Jurkat, Clone E6-1 (cell line): Measurements from ENCODE around the gene GJA4.
"Not testable (repeated sequence)": the region's sequence is repeated elsewhere in the genome, so short reads cannot be mapped to it uniquely, and the experiment has no call there.

Experiments
- DNase-seq: peaks from one replicate; pipeline ENCODE4 v3.0.0-alpha.2; 2011; ENCODE audit warnings: low read depth, low spot score
- H3K4me3 ChIP-seq: 2 replicates; pipeline ENCODE4 v1.5.1; 2011; ENCODE audit warnings: mild to moderate bottlenecking, low read length, control low read depth, moderate library complexity

Gene GJA4

DNA sequence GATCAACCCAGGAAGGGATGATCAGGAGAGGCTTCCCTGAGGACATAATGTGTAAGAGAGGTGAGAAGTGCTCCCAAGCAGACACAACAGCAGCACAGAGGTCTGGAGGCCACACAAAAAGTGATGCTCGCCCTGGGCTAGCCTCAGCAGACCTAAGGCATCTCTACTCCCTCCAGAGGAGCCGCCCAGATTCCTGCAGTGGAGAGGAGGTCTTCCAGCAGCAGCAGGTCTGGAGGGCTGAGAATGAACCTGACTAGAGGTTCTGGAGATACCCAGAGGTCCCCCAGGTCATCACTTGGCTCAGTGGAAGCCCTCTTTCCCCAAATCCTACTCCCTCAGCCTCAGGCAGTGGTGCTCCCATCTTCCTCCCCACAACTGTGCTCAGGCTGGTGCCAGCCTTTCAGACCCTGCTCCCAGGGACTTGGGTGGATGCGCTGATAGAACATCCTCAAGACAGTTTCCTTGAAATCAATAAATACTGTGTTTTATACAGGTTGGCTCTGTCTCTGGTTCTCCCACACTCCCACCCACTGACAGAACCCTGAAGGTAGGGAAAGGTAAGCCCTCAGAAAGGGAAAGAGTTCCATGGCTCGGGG is 6.8 kb upstream of the GJA4 start:
- H3K4me3 ChIP-seq = no peak overlapping the region
- DNase-seq = no peak

DNA sequence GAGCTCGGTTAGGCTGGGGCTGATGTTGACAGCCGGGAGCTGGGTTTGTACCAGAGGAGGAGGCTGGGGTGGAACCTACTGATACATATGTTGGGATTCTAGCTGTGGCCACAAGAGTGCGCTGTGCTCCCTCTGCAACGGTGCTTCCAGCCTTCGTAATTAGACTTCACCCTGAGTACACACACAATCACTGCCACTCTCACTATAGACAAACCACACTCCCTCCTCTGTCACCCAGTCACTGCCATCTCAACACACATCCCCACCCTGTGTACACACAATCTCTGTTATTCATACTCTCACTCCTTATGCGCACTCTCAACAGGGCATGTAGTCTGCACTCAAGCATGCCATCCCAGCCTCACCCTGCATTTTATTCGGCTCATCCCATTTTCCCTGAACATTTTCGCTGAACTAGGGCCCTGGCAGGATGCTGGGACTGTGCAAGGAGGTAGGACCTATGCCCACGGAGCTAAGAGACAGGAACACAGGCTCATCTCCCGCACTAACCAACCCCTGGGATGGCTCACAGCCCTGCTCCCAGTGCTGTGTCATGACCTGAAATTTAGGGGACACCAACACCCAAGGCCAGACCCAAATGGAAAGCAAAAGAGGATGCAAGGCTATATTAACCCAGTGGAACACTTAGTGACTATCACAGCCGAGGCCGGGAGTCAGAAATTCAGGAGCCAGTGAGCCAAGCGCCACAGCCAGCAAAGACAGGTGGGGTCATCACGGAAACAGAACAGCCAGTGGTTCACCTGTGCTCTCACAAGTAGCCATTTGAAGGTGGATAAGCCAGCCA is 6.1 kb upstream of the GJA4 start:
- no peak overlapping the region for H3K4me3 ChIP-seq
- peak; percentile 53 for DNase-seq

DNA sequence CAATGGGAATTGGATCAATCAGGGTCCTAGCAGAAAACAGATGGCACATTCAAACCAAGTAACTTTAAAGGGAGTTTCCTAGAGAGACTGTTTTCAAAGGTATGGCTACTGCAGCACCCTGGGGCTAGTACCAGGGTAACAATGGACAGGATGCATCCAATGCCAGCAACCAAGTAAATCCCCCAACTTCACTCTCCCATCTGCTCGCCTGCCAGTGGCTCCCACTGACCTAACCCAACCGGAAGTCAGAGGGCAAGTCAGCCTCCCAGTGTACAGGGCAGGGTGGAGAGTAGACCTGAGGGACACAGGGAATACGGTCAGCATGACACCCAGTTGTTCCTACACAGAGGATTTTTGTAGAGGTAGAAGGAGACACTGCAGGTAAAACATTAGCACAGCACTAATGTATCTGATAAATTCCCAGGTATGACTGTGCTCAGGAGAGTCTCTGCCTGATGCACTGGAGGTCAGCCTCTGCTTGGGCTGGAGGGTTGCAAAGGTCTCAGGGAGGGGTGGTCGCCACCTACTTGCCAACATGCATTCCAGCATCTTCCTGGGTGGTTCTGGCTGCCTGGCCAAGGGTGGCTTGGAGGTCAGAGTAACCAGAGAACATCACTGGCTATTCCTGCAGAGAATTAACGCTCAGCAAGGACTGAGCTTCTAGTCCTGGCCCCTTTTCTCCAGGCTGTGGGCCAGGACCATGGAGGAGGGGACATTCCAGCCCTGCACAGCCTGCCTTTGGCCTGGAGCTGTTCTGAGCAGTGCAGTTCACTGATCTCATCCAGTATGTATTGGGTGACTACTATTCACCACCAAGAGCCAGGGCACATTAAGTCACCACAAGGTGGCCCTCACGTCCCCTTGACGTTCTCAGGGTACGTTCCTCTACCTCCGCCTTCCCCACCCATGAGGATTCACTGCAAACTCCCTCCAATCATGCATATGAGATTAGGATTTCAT is 5.1 kb upstream of the GJA4 start:
- DNase-seq = peak; percentile 11
- no peak overlapping the region for H3K4me3 ChIP-seq

DNA sequence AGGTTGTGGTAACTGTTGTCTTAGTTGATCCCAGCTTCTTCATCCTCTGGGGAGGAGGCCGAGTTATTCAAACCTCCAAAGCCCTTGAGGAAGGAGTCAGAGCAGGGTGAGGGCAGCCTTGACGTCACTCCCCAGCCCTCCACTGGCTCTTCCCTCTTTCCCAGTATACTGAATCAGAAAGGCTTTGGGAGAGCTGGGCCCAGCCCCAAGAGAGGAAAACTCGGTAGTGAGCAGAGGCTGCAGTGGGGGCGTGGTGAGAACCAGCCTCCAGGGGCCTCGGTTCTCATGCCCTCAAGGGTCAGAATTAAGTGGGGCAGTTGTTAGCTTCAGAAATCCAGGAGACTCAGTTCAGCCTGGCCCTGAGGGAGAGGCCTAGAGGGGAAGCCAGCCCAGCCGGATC is 1.8 kb upstream of the GJA4 start:
- DNase-seq = no peak
- no peak overlapping the region for H3K4me3 ChIP-seq

DNA sequence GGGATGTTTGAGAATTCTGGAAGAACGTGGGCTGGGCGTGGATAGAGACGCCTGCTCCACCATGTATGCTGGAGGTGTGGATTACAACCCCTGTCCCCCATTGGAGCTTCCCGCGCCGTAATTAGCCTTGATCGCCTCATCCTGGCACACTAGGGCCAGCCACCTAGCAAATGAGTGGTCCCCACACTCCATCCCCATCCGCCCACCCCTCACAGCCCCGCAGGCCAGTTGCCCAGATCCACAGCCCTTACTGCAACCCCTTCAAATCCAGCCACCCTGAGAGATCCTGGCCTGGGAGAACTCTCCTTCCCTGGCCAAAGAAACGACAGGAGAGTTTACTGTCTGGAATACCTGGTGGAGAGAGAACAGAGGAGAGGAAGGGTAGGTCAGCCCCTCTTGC is 375 bp upstream of the GJA4 start:
- no peak for DNase-seq
- no peak overlapping the region for H3K4me3 ChIP-seq

DNA sequence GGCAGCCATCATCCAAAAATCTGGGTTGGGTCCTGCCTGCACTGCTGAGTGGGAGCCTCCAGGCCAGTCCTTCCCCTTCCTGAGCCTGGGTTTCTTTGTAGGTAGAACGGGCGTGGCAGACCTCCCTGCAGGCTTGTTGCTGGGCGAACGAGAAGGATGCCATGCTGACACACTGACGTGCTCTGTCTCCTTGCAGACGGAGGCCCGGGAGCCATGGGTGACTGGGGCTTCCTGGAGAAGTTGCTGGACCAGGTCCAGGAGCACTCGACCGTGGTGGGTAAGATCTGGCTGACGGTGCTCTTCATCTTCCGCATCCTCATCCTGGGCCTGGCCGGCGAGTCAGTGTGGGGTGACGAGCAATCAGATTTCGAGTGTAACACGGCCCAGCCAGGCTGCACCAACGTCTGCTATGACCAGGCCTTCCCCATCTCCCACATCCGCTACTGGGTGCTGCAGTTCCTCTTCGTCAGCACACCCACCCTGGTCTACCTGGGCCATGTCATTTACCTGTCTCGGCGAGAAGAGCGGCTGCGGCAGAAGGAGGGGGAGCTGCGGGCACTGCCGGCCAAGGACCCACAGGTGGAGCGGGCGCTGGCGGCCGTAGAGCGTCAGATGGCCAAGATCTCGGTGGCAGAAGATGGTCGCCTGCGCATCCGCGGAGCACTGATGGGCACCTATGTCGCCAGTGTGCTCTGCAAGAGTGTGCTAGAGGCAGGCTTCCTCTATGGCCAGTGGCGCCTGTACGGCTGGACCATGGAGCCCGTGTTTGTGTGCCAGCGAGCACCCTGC is 1.4 kb downstream of the GJA4 start:
- no peak for DNase-seq
- H3K4me3 ChIP-seq = no peak overlapping the region

DNA sequence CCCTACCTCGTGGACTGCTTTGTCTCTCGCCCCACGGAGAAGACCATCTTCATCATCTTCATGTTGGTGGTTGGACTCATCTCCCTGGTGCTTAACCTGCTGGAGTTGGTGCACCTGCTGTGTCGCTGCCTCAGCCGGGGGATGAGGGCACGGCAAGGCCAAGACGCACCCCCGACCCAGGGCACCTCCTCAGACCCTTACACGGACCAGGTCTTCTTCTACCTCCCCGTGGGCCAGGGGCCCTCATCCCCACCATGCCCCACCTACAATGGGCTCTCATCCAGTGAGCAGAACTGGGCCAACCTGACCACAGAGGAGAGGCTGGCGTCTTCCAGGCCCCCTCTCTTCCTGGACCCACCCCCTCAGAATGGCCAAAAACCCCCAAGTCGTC is 2.0 kb downstream of the GJA4 start:
- no peak overlapping the region for H3K4me3 ChIP-seq
- no peak for DNase-seq

DNA sequence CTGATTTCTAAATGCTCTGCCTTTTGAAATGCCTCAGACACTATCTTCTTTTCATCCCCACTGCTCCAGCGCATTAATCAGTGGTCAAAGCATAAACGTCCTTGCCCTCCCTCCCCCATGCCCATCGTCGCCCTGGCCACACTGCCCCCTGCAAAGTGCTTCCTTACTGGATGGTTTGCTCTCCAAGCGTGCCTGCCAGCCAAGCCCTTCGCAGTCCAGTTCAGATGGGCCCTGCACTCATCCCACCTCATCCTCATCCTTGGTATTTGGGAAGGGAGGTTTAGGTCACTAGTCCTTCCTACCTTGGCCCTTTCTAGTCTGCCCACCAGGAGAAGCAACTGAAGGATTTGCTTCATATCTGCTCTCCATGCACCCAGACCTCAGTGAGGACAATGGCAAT is 3.1 kb downstream of the GJA4 start:
- DNase-seq = no peak
- no peak overlapping the region for H3K4me3 ChIP-seq

DNA sequence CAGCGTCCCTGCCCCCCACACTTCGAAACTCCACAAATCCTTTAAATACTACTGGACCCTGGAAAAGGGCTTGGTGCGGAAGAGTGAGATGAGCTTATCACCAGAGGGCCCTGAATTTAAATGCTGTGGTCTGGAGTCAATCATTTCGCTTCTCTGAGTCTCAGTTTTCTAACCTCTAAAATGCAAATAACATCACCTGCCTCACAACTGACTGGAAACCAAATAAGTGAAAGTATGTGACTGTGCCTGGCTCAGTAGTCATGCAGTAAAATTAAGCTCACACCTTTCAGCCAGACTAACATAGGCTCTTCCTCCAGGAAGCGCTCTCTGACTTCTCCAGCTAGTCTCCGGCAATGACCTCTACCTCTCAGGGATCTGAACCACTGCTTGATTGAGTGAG is 4.2 kb downstream of the GJA4 start:
- DNase-seq = no peak
- no peak overlapping the region for H3K4me3 ChIP-seq

DNA sequence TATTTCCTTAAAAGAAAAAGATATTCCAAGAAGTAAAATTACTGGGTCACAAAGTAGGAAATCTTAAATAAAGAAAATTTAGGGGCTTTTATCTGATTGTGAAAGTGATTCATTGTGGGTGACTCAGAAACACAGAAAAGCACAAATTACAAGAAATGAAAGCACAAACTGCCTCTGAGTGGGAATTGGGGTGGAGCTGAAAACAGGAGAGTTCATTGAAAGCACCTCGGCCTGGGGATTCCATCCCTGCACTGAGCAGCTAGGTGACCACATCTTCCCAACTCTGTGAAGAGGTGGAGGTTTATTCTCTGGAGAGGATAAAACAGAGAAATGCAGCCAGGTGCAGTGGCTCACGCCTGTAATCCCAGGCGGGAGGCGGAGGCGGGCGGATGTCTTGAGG is 7.4 kb downstream of the GJA4 start:
- H3K4me3 ChIP-seq = no peak overlapping the region
- no peak for DNase-seq

DNA sequence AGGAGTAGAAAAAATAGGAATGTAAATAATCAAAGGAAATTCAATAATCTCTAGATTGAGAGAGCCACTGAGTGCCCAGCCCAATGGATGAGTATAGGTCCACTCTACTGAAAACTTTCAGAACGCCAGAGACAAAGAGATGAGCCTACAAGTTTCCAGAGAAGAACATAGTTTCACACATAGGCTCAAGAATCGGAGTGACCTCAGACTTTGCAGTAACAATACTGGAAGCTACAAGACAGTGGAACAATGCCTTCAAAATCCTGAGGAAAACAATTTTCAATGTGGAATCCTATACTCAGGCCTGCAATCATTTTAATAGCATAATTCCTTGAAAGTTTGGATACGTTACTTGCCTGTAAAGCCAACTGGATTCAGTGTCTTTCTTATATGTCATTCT is 11.0 kb downstream of the GJA4 start:
- no peak for DNase-seq
- no peak overlapping the region for H3K4me3 ChIP-seq

DNA sequence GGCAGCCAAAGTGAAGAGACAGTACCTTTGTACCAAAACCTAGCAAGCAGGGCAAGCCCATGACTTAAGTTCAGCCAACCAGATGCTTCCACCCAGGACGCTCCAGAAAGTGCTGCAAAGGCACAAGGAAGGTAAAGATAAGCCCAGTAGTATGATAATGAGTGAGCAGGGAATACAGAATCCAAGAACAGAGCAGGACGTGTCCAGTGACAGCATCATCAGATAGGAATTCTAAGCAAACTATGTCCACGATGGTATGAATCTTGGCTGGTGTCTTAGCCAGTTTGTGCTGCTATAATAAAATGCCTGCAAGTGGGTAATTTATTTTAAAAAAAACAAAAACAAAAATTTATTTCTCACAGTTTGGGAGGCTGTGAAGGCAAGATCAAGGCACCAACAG is 13.6 kb downstream of the GJA4 start:
- DNase-seq = no peak
- H3K4me3 ChIP-seq = no peak overlapping the region

DNA sequence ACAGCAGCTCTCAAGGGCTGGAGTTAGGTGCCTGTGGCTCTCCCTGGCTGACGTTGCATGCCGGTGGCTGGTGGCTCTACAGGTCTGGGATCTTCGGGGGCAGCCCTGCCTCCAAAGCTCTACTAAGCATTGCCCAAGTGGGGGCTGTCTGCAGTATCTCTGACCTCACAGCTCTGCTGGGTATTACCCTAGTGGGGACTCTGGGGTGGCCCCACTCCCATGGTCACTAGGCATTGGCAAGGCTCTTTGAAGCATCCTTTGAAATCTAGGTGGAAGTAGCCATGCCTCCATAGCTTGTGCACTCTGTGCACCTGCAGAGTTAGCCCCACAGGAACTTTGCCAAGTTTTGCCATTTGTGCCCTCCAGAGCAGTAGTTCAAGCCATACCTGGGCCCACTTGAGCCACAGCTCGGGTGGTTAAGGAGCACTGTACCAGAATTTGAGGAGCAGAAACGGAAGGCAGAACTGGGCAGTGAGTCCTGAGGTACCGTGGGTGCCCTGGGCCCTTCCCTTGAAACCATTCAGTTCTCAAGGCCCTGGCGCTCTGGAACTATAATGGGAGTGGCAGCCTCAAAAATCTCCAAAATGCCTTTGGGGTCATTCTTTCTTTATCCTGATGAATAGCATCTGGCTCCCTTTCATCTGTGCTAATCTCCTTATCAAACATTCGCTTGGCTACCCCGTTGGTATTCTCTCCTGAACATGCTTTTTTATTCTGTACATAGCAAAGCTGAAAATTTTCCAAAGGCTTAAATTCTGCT is 15.4 kb downstream of the GJA4 start:
- no peak for DNase-seq
- no peak overlapping the region for H3K4me3 ChIP-seq

DNA sequence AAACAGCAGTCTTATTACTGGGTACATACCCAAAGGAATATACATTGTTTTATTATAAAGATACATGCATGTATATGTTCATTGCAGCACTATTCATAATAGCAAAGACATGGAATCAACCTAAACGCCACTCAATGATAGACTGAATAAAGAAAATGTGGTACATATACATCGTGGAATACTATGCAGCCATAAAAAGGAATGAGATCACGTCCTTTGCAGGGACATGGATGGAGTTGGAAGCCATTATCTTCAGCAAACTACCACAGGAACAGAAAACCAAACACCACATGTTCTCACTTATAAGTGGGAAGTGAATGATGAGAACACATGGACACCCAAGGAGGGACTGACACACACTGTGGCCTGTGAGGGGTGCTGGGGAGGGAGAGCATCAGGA is 18.0 kb downstream of the GJA4 start:
- DNase-seq, H3K4me3 ChIP-seq: not testable (repeated sequence)

DNA sequence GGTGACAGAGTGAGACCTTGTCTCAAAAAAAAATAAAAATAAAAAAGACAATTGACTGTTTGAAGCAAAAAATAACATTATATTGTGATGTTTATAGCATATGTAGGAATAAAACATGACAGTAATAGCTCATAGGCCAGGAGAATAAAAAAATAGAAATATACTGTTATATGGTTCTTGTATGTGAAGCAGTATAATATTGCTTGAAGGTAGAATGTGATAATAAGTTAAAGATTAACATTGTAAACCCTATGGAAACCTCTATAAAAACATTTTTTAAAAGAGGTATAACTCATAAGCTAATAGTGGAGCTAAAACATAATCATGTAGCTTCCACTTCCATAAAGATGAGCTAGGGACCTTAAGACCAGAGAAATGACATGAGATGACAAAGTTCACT is 23.5 kb downstream of the GJA4 start:
- no peak for DNase-seq
- H3K4me3 ChIP-seq = no peak overlapping the region

DNA sequence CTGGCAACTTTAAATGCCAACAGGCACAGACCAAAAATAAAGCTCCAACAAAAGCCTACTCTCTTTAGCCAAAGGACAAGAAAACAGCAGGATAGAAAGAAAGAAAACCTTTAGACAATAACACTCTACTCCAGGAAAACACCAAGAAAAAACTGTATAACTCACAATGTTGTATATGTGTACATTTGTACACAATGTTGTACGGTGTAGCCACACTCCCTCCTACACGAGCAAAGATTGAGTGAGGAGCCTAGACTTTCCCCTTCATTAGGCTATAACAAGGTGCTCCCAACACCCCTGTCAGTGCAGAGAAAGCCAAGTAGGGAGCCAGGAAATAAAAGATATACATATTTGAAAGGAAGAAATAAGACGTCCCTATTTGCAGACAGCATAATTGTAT is 24.0 kb downstream of the GJA4 start:
- H3K4me3 ChIP-seq = no peak overlapping the region
- no peak for DNase-seq

DNA sequence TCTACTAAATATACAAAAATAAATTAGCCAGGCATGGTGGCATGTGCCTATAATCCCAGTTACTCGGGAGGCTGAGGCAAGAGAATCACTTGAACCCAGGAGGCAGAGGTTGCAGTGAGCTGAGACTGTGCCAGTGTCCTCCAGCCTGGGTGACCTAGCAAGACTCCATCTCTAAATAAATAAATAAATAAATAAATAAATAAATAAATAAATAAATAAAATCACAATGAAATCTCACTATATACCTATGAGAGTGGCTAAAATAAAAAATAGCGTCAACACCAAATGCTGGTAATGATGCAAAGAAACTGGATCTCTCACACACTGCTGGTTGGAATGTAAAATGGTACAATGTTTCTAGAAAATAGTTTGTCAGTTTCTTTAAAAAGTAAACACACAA is 26.1 kb downstream of the GJA4 start:
- not testable (repeated sequence) for H3K4me3 ChIP-seq, DNase-seq

DNA sequence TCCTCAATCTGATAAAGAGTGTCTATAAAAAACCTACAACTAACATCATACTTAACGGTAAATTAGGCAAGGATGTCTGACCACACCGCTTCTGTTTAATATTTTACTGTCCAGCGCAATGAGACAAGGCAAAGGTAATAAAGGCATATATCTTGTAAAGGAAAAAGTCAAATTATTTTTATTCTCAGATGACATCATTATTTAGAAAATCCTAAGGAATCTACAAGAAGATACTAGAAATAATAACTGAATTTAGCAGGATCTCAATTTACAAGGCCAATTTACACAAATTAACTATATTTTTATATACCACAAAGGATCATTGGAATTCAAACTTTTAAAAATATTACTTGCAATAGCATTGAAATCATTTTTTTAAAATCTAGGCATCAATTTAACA is 29.4 kb downstream of the GJA4 start:
- no peak overlapping the region for H3K4me3 ChIP-seq

More for the DNA sequence above, 29.4 kb downstream of the GJA4 start:
- no peak for DNase-seq
